Liver (tissue), 9 donors: ENCODE results near the gene BCAP29. TPM values are rescaled to one million over a fixed set of nuclear protein-coding genes. Genes with fewer than 3 reads are reported as not detected.

Experiments used
- DNase-seq: peaks from one replicate; pipeline ENCODE4 v3.0.0-alpha.2; 2017; ENCODE audit warnings: low spot score
- H3K27ac ChIP-seq, 2 donors: one replicate each; pipeline ENCODE4 v1.7.0; 2013; ENCODE audit warnings: inconsistent platforms in 2 of 2, low read length in 2 of 2, control low read depth in 1 of 2, low read depth in 1 of 2, mild to moderate bottlenecking in 1 of 2
- H3K27me3 ChIP-seq, 4 donors: one replicate each; pipeline versions ENCODE4 v1.6.1 to v1.7.0; 2013; ENCODE audit warnings: low read length in 3 of 4, inconsistent platforms in 1 of 4, mild to moderate bottlenecking in 1 of 4, moderate library complexity in 1 of 4; ENCODE audit not compliant: control insufficient read depth in 4 of 4, insufficient read depth in 4 of 4
- H3K36me3 ChIP-seq, 4 donors: one replicate each; pipeline versions ENCODE4 v1.6.1 to v1.7.0; 2013; ENCODE audit warnings: low read length in 3 of 4, mild to moderate bottlenecking in 3 of 4, low read depth in 1 of 4, moderate library complexity in 1 of 4; ENCODE audit not compliant: control insufficient read depth in 4 of 4, insufficient read depth in 3 of 4
- H3K4me1 ChIP-seq, 4 donors: one replicate each; pipeline versions ENCODE4 v1.6.1 to v1.7.0; 2013; ENCODE audit warnings: low read length in 3 of 4, mild to moderate bottlenecking in 3 of 4, moderate library complexity in 1 of 4; ENCODE audit not compliant: control insufficient read depth in 4 of 4, insufficient read depth in 4 of 4
- H3K4me3 ChIP-seq, 3 donors: one replicate each; pipeline versions ENCODE4 v1.6.1 to v1.7.0; 2013; ENCODE audit warnings: low read length in 3 of 3, control low read depth in 1 of 3, low read depth in 1 of 3, mild to moderate bottlenecking in 1 of 3
- H3K9ac ChIP-seq, 2 donors: one replicate each; pipeline ENCODE4 v1.7.0; 2013; ENCODE audit warnings: low read length in 2 of 2, mild to moderate bottlenecking in 2 of 2, moderate library complexity in 2 of 2, control low read depth in 1 of 2, low read depth in 1 of 2
- H3K9me3 ChIP-seq, 4 donors: one replicate each; pipeline versions ENCODE4 v1.6.1 to v1.7.0; 2013; ENCODE audit warnings: low read length in 3 of 4; ENCODE audit not compliant: control insufficient read depth in 4 of 4
- ATF3 ChIP-seq: IDR thresholded peaks from 2 replicates; pipeline ENCODE4 v1.6.1; 2016; ENCODE audit warnings: antibody characterized with exemption
- CTCF ChIP-seq: fragments of 150-350 bp; IDR thresholded peaks from 2 replicates; pipeline ENCODE4 v1.5.1; 2017; ENCODE audit warnings: improper control_type of control experiment, low read depth, low read length; ENCODE audit not compliant: missing input control
- EGR1 ChIP-seq, 2 donors: IDR thresholded peaks; 2 replicates each; pipeline ENCODE4 v1.6.1; 2016 to 2018; ENCODE audit warnings: antibody characterized with exemption in 2 of 2, low read depth in 2 of 2
- GABPA ChIP-seq, 2 donors: IDR thresholded peaks in 1 of 2; conservative IDR thresholded peaks in 1 of 2; 2 replicates each; pipeline ENCODE4 v1.6.1; 2016; ENCODE audit warnings: antibody characterized with exemption in 2 of 2, mild to moderate bottlenecking in 1 of 2, moderate library complexity in 1 of 2
- JUND ChIP-seq, 2 donors: IDR thresholded peaks; 2 replicates each; pipeline ENCODE4 v1.6.1; 2016; ENCODE audit warnings: antibody characterized with exemption in 2 of 2
- MAX ChIP-seq: IDR thresholded peaks from 2 replicates; pipeline ENCODE4 v1.6.1; 2016; ENCODE audit warnings: antibody characterized with exemption
- NR2F2 ChIP-seq: IDR thresholded peaks from 2 replicates; pipeline ENCODE4 v1.6.1; 2016; ENCODE audit warnings: antibody characterized with exemption
- REST ChIP-seq: IDR thresholded peaks from 2 replicates; pipeline ENCODE4 v1.6.1; 2016; ENCODE audit warnings: antibody characterized with exemption, mild to moderate bottlenecking
- SP1 ChIP-seq: IDR thresholded peaks from 2 replicates; pipeline ENCODE4 v1.6.1; 2018; ENCODE audit warnings: antibody characterized with exemption, mild to moderate bottlenecking
- TAF1 ChIP-seq: conservative IDR thresholded peaks from 2 replicates; pipeline ENCODE4 v1.6.1; 2016; ENCODE audit warnings: antibody characterized with exemption, mild to moderate bottlenecking
- YY1 ChIP-seq: IDR thresholded peaks from 2 replicates; pipeline ENCODE4 v1.6.1; 2016; ENCODE audit warnings: antibody characterized with exemption, mild to moderate bottlenecking
- whole genome bisulfite sequencing: extraction: QIAGEN DNeasy Blood & Tissue Kit; methylation state at CpG from one replicate; pipeline ENCODE4 v1.1.7; 2013; 5-methylcytosine and 5-hydroxymethylcytosine counted together
- polyA plus RNA-seq, 2 donors: library from polyadenylated mRNA; stranded (reverse) in 1 of 2; unstranded in 1 of 2; fragments of 200-250 nt in 1 of 2; fragments of >200 nt in 1 of 2; fragmentation: Nextera tagmentation in 1 of 2; extraction: Ambion mirVana in 1 of 2; gene quantifications; one replicate each; pipeline versions ENCODE4 v1.2.1 to v1.2.3, GENCODE V29; 2013 to 2015
- total RNA-seq, 2 donors: library from RNA; depleted of rRNA; stranded (reverse); fragments of >200 nt; gene quantifications; one replicate each; pipeline ENCODE4 v1.2.3, GENCODE V29; 2014
- donor health status: healthy.
- donor health status: healthy.
- donor health status: healthy.
- donor health status: healthy.
- donor health status: healthy.

Gene BCAP29
- total and polyA plus RNA-seq, 4 donors: 19.5 to 77.7 (median 36.9) TPM

GRCh38 chr7:107563081-107563774 is 16.8 kb upstream of the BCAP29 start:
- Histone ChIP-seq H3K9me3 (no peaks in the 10 kb centered on the region), H3K9ac (peak overlapping the region; percentile 39 to 67), H3K4me1 (peaks cover 0 to 20% (median 13%) of the 10 kb centered on the region in 4 donors), H3K27ac (peak overlapping the region; percentile 89 to 90), H3K36me3 (no peaks in the 10 kb centered on the region), H3K4me3 (peak overlapping the region; percentile 93 to 95 (median 95)), H3K27me3 (no peaks in the 10 kb centered on the region)
- TF ChIP-seq REST (peak; percentile 8), CTCF (no peak)
- 4% methylated on average over 21 of the region's 21 CpGs for WGBS
- DNase-seq: no peak

GRCh38 chr7:107563775-107564552 is 16.1 kb upstream of the BCAP29 start, which contains the start of the genes COG5 and DUS4L:
Gene COG5 (minus strand): TSS chr7:107563920. CDS start chr7:107563896, 24 bp downstream.
Gene DUS4L (plus strand): TSS chr7:107563971. CDS start chr7:107567071, 3,100 bp downstream.
- H3K4me1 ChIP-seq: peaks cover 0 to 20% (median 13%) of the 10 kb centered on the region in 4 donors
- WGBS: under 1% methylated on average over 55 of the region's 55 CpGs

More at GRCh38 chr7:107563775-107564552, 16.1 kb upstream of the BCAP29 start, which contains the start of the genes COG5 and DUS4L:
- TF ChIP-seq REST: peak; percentile 16
- peak in 1 of 2 donors; percentile 36 for TF ChIP-seq JUND (IDR thresholded peaks at IDR 0.05)
- no peak for TF ChIP-seq TAF1
- TF ChIP-seq YY1: peak; percentile 95
- peak; percentile 57 for TF ChIP-seq SP1
- TF ChIP-seq NR2F2: no peak
- peak; percentile 67 for TF ChIP-seq ATF3
- TF ChIP-seq GABPA (IDR thresholded peaks at IDR 0.05 in 1 of 2, conservative IDR thresholded peaks at IDR 0.05 in 1 of 2): peak in 1 of 2 donors; percentile 58
- no peak for TF ChIP-seq MAX
- peak; percentile 17 to 80 for TF ChIP-seq EGR1 (IDR thresholded peaks at IDR 0.05; ENCODE audit: low read depth in 2 of 2)
- Histone ChIP-seq H3K27me3 (no peaks in the 10 kb centered on the region), H3K4me3 (peak within 1 kb of the TSS; percentile 93 to 95 (median 95)), H3K27ac (peak within 1 kb of the TSS; percentile 89 to 90), H3K36me3 (no peaks in the 10 kb centered on the region), H3K9me3 (no peaks in the 10 kb centered on the region), H3K9ac (peak within 1 kb of the TSS; percentile 39 to 84)
- peak; percentile 95 for DNase-seq
